ENCODE data around the gene SMAGP.
A peak's percentile ranks its signal among the peaks of the same experiment; 100 is the strongest.

SMAGP gene

GRCh38 chr12:51242120-51242519 is 28.1 kb downstream of the SMAGP start:
- ChIA-PET CTCF (interaction anchor here (0.9 to 1.2 kb wide), 2 partner anchors 99 to 101 kb away, joined by 3 to 4 read pairs; no protein-coding TSS in a partner anchor), POLR2A (no interaction called here)
- no peak for DNase-seq (ENCODE audit: low read depth, low spot score)
- H3K4me3 ChIP-seq (ENCODE audit: low read depth, low read length) = no peak overlapping the region
- no peak for TF ChIP-seq CTCF (IDR thresholded peaks at IDR 0.05; ENCODE audit: insufficient read depth, low read length, missing control alignments)

DNA sequence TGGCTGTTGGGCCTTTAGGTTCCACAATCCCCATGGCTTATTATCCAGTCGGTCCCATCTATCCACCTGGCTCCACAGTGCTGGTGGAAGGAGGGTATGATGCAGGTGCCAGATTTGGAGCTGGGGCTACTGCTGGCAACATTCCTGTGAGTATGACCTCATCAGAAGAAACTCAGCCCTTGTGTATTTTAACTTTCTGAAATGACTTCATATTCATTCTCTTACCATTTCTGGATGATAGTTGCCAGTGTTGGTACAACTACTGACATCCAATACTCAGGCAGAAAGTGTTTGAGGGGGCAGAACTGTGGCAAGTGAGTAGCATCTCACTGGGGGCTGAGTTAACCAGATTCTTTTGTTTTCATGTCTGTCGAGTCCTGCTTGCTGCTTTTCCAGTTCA is 29.2 kb downstream of the SMAGP start:
- POLR2A ChIA-PET = interaction anchor here (1.2 to 1.6 kb wide), 2 partner anchors 23 to 86 kb away, joined by 4 read pairs; partner anchors contain the start of gene POU6F1
- no peak overlapping the region for H3K4me3 ChIP-seq (ENCODE audit: low read depth, low read length)
- no peak for DNase-seq (ENCODE audit: low read depth, low spot score)
- no peak for TF ChIP-seq CTCF (IDR thresholded peaks at IDR 0.05; ENCODE audit: insufficient read depth, low read length, missing control alignments)
- CTCF ChIA-PET = interaction anchor here (0.8 to 1.1 kb wide), 3 partner anchors 10 to 100 kb away, joined by 3 to 4 read pairs (median 3); no protein-coding TSS in a partner anchor

GRCh38 chr12:51238510-51239334 is 31.5 kb downstream of the SMAGP start, which contains the start of gene DAZAP2:
Gene DAZAP2 (plus strand): TSS chr12:51238826. CDS start chr12:51238908, 82 bp downstream.
- TF ChIP-seq CTCF (IDR thresholded peaks at IDR 0.05; ENCODE audit: insufficient read depth, low read length, missing control alignments) = peak; percentile 13
- peak within 1 kb of the TSS; percentile 100 for H3K4me3 ChIP-seq (ENCODE audit: low read depth, low read length)
- ChIA-PET POLR2A (interaction anchor here (0.5 to 2.1 kb wide), 7 partner anchors 12 to 348 kb away, joined by 3 to 11 read pairs (median 6); partner anchors contain the start of genes CSRNP2, POU6F1 and SMAGP), CTCF (interaction anchor here (1.0 to 1.8 kb wide), 3 partner anchors 21 to 191 kb away, joined by 3 to 5 read pairs (median 3); no protein-coding TSS in a partner anchor)
- DNase-seq (ENCODE audit: low read depth, low spot score) = peak; percentile 54

- ChIA-PET CTCF (interaction anchor here (1.0 to 1.3 kb wide), 3 partner anchors 14 to 191 kb away, joined by 3 read pairs; no protein-coding TSS in a partner anchor), POLR2A (interaction anchor here (0.5 to 2.1 kb wide), 7 partner anchors 13 to 349 kb away, joined by 3 to 11 read pairs (median 6); partner anchors contain the start of genes CSRNP2, POU6F1 and SMAGP)
- peak overlapping the region; percentile 100 for H3K4me3 ChIP-seq (ENCODE audit: low read depth, low read length)
- no peak for DNase-seq (ENCODE audit: low read depth, low spot score)
- TF ChIP-seq CTCF (IDR thresholded peaks at IDR 0.05; ENCODE audit: insufficient read depth, low read length, missing control alignments) = no peak
These were observed 32.1 kb downstream of the SMAGP start for GRCh38 chr12:51238037-51238509.

GRCh38 chr12:51234530-51234929 is 35.7 kb downstream of the SMAGP start:
- CTCF ChIA-PET = interaction anchor here (0.7 to 1.0 kb wide), 3 partner anchors 9 to 107 kb away, joined by 3 read pairs; partner anchors contain the start of gene POU6F1
- DNase-seq (ENCODE audit: low read depth, low spot score) = no peak
- no peak for TF ChIP-seq CTCF (IDR thresholded peaks at IDR 0.05; ENCODE audit: insufficient read depth, low read length, missing control alignments)
- H3K4me3 ChIP-seq (ENCODE audit: low read depth, low read length) = no peak overlapping the region
- POLR2A ChIA-PET = no interaction called here

DNA sequence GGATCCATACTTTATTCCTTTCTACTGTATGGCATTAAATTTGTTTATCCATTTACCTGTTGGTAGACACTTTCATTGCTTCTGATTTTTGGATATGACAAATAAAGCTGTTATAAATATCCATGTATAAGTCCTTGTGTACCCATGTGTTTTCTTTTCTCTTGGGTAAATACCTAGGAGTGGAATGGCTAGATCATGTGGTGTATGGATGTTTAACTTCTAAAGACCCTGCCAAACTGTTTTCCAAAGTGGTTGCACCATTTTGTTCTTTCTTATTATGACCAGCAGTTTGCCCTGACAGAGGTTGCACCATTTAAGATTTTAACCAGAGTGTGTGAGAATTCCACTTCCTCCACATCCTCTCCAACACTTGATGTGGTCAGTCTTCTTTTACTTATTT is 37.6 kb downstream of the SMAGP start:
- CTCF ChIA-PET = interaction anchor here (1.2 kb wide), 1 partner anchor 14 kb away, joined by 3 read pairs; no protein-coding TSS in a partner anchor
- no peak overlapping the region for H3K4me3 ChIP-seq (ENCODE audit: low read depth, low read length)
- DNase-seq (ENCODE audit: low read depth, low spot score) = no peak
- TF ChIP-seq CTCF (IDR thresholded peaks at IDR 0.05; ENCODE audit: insufficient read depth, low read length, missing control alignments) = no peak
- POLR2A ChIA-PET = interaction anchor here (0.6 kb wide), 1 partner anchor 16 kb away, joined by 3 read pairs; no protein-coding TSS in a partner anchor
